HCT116 (cell line): Measurements from ENCODE around the gene FOXO6.

Experiments
- ATF3 ChIP-seq: IDR thresholded peaks from 2 replicates; pipeline ENCODE4 v1.6.1; 2012
- CEBPB ChIP-seq: IDR thresholded peaks from 2 replicates; pipeline ENCODE4 v1.6.1; 2012; ENCODE audit warnings: low read depth
- EZH2 ChIP-seq: fragments of 200-600 bp; sonication (generic); IDR thresholded peaks from 2 replicates; pipeline ENCODE4 v1.6.1; 2017; ENCODE audit warnings: antibody characterized with exemption, mixed run types
- EZH2phosphoT487 ChIP-seq: fragments of 200-600 bp; IDR thresholded peaks from 2 replicates; pipeline ENCODE4 v1.6.1; 2018; ENCODE audit warnings: antibody characterized with exemption, borderline replicate concordance
- JUND ChIP-seq: IDR thresholded peaks from 2 replicates; pipeline ENCODE4 v1.6.1; 2012
- MAX ChIP-seq: IDR thresholded peaks from 2 replicates; pipeline ENCODE4 v1.6.1; 2012
- SRF ChIP-seq: IDR thresholded peaks from 2 replicates; pipeline ENCODE4 v1.6.1; 2012; ENCODE audit warnings: low read depth
- YY1 ChIP-seq: IDR thresholded peaks from 2 replicates; pipeline ENCODE4 v1.6.1; 2011; ENCODE audit warnings: low read length, low read depth, moderate library complexity, mild to moderate bottlenecking; ENCODE audit not compliant: insufficient replicate concordance; ENCODE audit errors: extremely low read depth
- TF ChIP-seq, protein P1 (sequence below), 3 experiments: fragments of 200-600 bp in 1 of 3; sonication (generic) in 1 of 3; IDR thresholded peaks in 2 of 3; conservative IDR thresholded peaks in 1 of 3; 2 replicates each; pipeline ENCODE4 v1.5.1; 2012 to 2017; ENCODE audit warnings: low read depth in 2 of 3, low read length in 2 of 3, antibody characterized with exemption in 1 of 3, borderline replicate concordance in 1 of 3, control low read depth in 1 of 3, mild to moderate bottlenecking in 1 of 3, mixed read lengths in 1 of 3, mixed run types in 1 of 3, moderate library complexity in 1 of 3; ENCODE audit not compliant: insufficient read depth in 1 of 3

DNA sequence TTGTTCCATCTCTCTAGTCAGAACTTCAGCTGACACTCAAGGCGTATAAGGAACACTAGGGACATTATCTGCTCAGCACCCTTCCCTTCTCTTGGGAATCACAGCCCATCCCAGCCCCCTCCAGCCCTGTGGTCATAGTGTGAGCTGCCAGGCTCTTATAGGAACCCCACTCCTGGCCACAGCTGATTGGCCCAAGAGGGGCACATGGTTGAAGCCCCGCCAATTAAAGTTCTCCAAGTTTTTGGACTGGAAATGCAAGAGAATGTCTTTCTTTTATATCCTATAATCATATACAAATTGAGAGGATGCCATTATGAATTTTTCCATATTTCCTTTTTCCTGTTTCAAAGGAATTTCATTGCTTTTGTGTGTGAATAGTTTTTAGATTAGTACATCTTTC lies 40.7 kb downstream of the FOXO6 start:
- TF ChIP-seq, protein P1, sequence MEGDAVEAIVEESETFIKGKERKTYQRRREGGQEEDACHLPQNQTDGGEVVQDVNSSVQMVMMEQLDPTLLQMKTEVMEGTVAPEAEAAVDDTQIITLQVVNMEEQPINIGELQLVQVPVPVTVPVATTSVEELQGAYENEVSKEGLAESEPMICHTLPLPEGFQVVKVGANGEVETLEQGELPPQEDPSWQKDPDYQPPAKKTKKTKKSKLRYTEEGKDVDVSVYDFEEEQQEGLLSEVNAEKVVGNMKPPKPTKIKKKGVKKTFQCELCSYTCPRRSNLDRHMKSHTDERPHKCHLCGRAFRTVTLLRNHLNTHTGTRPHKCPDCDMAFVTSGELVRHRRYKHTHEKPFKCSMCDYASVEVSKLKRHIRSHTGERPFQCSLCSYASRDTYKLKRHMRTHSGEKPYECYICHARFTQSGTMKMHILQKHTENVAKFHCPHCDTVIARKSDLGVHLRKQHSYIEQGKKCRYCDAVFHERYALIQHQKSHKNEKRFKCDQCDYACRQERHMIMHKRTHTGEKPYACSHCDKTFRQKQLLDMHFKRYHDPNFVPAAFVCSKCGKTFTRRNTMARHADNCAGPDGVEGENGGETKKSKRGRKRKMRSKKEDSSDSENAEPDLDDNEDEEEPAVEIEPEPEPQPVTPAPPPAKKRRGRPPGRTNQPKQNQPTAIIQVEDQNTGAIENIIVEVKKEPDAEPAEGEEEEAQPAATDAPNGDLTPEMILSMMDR (IDR thresholded peaks at IDR 0.05 in 2 of 3, conservative IDR thresholded peaks at IDR 0.05 in 1 of 3; ENCODE audit: borderline replicate concordance in 1 of 3, insufficient read depth in 1 of 3, low read depth in 2 of 3, low read length in 2 of 3) = no peak
- TF ChIP-seq JUND (no peak), ATF3 (no peak), SRF (no peak), CEBPB (no peak), YY1 (no peak), EZH2phosphoT487 (no peak), MAX (no peak), EZH2 (no peak)
